CD4-positive, CD25-positive, alpha-beta regulatory T cell (primary cell): ENCODE results near the gene CSF3. TPM values are rescaled to one million over a fixed set of nuclear protein-coding genes. Genes with fewer than 3 reads are reported as not detected.
"Not testable (repeated sequence)": the region's sequence is repeated elsewhere in the genome, so short reads cannot be mapped to it uniquely, and the experiment has no call there.

Experiments used
- ATAC-seq, 2 donors: fragments of 150-1000 bp; cut with Tn5 transposase; one replicate each; pipeline ENCODE4 v1.10.0; 2021; ENCODE audit warnings: low read depth in 2 of 2, moderate number of reproducible peaks in 2 of 2, moderate library complexity in 1 of 2
- DNase-seq, 3 donors: peaks; one replicate each; pipeline versions ENCODE4 v3.0.0 to v3.0.0-alpha.2; 2012 to 2022; ENCODE audit warnings: mixed read lengths in 1 of 3
- H3K27ac ChIP-seq: one replicate; pipeline ENCODE4 v1.7.0; 2013; ENCODE audit warnings: mild to moderate bottlenecking, low read length; ENCODE audit not compliant: insufficient read depth, poor library complexity, severe bottlenecking
- H3K27me3 ChIP-seq: one replicate; pipeline ENCODE4 v1.7.0; 2013; ENCODE audit warnings: low read length; ENCODE audit not compliant: control insufficient read depth, insufficient read depth
- H3K36me3 ChIP-seq: one replicate; pipeline ENCODE4 v1.7.0; 2013; ENCODE audit warnings: mild to moderate bottlenecking, low read length, moderate library complexity; ENCODE audit not compliant: control insufficient read depth, insufficient read depth
- H3K4me1 ChIP-seq: 2 replicates; pipeline ENCODE4 v1.7.0; 2013; ENCODE audit warnings: mild to moderate bottlenecking, low read length; ENCODE audit not compliant: insufficient read depth, control insufficient read depth, poor library complexity, severe bottlenecking
- H3K4me3 ChIP-seq: one replicate; pipeline ENCODE4 v1.7.0; 2013; ENCODE audit warnings: low read depth, mild to moderate bottlenecking, low read length, moderate library complexity
- H3K9me3 ChIP-seq, 2 experiments: 1 replicate in 1 of 2; 2 replicates in 1 of 2; pipeline ENCODE4 v1.7.0; 2013; ENCODE audit warnings: low read length in 2 of 2, mild to moderate bottlenecking in 1 of 2, moderate library complexity in 1 of 2; ENCODE audit not compliant: control insufficient read depth in 2 of 2
- H3K27ac Mint-ChIP-seq, 3 donors: one replicate each; pipeline ENCODE4 v1.8.0; 2020 to 2022; ENCODE audit warnings: mild to moderate bottlenecking in 3 of 3, mixed read lengths in 3 of 3, moderate library complexity in 2 of 3
- H3K27me3 Mint-ChIP-seq: one replicate; pipeline ENCODE4 v1.8.0; 2022; ENCODE audit warnings: mild to moderate bottlenecking, mixed read lengths
- H3K36me3 Mint-ChIP-seq: one replicate; pipeline ENCODE4 v1.8.0; 2020; ENCODE audit warnings: mixed read lengths
- H3K4me1 Mint-ChIP-seq, 4 donors: one replicate each; pipeline ENCODE4 v1.8.0; 2020 to 2022; ENCODE audit warnings: mixed read lengths in 4 of 4, mild to moderate bottlenecking in 1 of 4
- H3K4me3 Mint-ChIP-seq, 4 donors: one replicate each; pipeline ENCODE4 v1.8.0; 2020 to 2022; ENCODE audit warnings: mild to moderate bottlenecking in 4 of 4, mixed read lengths in 4 of 4, moderate library complexity in 3 of 4
- H3K9me3 Mint-ChIP-seq, 7 donors: one replicate each; pipeline ENCODE4 v1.8.0; 2020 to 2022; ENCODE audit warnings: mixed read lengths in 7 of 7, mild to moderate bottlenecking in 3 of 7, moderate library complexity in 2 of 7
- polyA plus RNA-seq, 4 donors: library from polyadenylated mRNA; unstranded; fragments of 300-500 nt; fragmentation: Illumina TruSeq; gene quantifications; one replicate each; pipeline ENCODE4 v1.2.3, GENCODE V29; 2021
- total RNA-seq: library from RNA; stranded (reverse); gene quantifications from one replicate; pipeline ENCODE4 v1.2.3, GENCODE V29; 2022

The CSF3 gene
- total and polyA plus RNA-seq, 5 donors from 2014 or later: not detected

DNA sequence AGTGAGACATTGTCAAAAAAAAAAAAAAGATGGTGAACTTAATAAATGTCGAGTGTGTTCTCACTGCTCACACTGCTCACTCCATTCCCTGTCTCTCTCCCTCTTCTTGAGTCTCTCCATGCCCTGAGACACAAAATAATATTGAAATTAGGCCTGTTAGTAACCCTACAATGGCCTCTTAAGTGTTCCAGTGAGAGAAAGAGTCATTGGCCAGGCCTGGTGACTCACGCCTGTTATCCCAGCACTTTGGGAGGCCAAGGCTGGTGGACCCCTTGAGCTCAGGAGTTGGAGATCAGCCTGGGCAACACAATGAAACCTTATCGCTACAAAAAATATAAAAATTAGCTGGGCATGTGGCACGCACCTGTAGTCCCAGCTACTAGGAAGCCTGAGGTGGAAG lies 16.2 kb upstream of the CSF3 start:
- Mint-ChIP-seq H3K9me3 (peaks cover 0 to 3% (median 0%) of the 10 kb centered on the region in 7 donors), H3K27ac (peak overlapping the region in 1 of 3 donors; percentile 44), H3K4me1 (no peaks in the 10 kb centered on the region), H3K27me3 (no peaks in the 10 kb centered on the region), H3K4me3 (no peak overlapping the region), H3K36me3 (peaks cover 27% of the 10 kb centered on the region)
- ATAC-seq (no peak), DNase-seq (no peak)
- no peak overlapping the region for H3K4me3 ChIP-seq
- no peaks in the 10 kb centered on the region for H3K9me3 ChIP-seq
- H3K36me3 ChIP-seq: peaks cover 32% of the 10 kb centered on the region
- H3K27me3 ChIP-seq: no peaks in the 10 kb centered on the region
- no peak overlapping the region for H3K27ac ChIP-seq
- H3K4me1 ChIP-seq: no peaks in the 10 kb centered on the region

DNA sequence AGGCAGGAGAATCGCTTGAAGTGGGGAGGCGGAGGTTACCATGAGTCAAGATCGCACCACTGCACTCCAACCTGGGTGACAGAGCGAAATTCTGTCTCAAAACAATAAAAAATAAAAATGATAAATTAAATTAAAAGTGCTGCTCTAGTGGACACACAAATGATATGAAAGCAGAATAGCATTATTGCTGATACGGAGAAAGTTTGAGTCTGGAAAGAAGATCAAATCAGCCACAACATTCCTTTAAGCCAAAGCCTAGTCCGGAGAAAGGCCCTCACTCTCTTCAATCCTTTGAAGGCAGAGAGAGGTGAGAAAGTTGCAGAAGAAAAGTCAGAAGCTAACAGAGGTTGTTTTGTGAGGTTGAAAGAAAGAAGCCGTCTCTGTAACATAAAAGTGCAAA lies 15.1 kb upstream of the CSF3 start:
- H3K4me1 ChIP-seq: no peaks in the 10 kb centered on the region
- no peak for DNase-seq

DNA sequence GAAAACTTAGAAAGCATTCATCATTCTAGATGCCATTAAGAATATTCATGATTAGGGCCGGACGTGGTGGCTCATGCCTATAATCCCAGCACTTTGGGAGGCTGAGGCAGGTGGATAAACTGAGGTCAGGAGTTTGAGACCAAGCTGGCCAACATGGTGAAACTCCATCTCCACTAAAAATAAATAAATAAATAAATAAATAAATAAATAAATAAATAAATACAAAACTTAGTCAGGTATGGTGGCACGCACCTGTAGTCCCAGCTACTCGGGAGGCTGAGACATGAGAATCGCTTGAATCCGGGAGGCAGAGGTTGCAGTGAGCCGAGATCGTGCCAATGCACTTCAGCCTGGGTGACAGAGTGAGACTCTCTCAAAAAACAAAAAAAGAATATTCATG lies 13.9 kb upstream of the CSF3 start:
- H3K4me3 ChIP-seq, H3K27ac ChIP-seq, H3K27me3 Mint-ChIP-seq, H3K9me3 Mint-ChIP-seq, ATAC-seq, H3K4me3 Mint-ChIP-seq, H3K27me3 ChIP-seq, H3K36me3 ChIP-seq, H3K4me1 ChIP-seq, H3K4me1 Mint-ChIP-seq, H3K9me3 ChIP-seq, DNase-seq, H3K27ac Mint-ChIP-seq: not testable (repeated sequence)
- peaks cover 11% of the 10 kb centered on the region for H3K36me3 Mint-ChIP-seq

More for the DNA sequence above, 15.1 kb upstream of the CSF3 start:
- H3K27me3 Mint-ChIP-seq: peaks cover 4% of the 10 kb centered on the region
- Histone ChIP-seq H3K9me3 (no peaks in the 10 kb centered on the region), H3K27ac (no peak overlapping the region), H3K4me3 (no peak overlapping the region), H3K27me3 (no peaks in the 10 kb centered on the region), H3K36me3 (peaks cover 21% of the 10 kb centered on the region)
- H3K4me1 Mint-ChIP-seq: no peaks in the 10 kb centered on the region
- no peak for ATAC-seq
- no peak overlapping the region for H3K4me3 Mint-ChIP-seq
- peaks cover 16% of the 10 kb centered on the region for H3K36me3 Mint-ChIP-seq
- H3K9me3 Mint-ChIP-seq: peaks cover 0 to 3% (median 0%) of the 10 kb centered on the region in 7 donors
- no peak overlapping the region for H3K27ac Mint-ChIP-seq

DNA sequence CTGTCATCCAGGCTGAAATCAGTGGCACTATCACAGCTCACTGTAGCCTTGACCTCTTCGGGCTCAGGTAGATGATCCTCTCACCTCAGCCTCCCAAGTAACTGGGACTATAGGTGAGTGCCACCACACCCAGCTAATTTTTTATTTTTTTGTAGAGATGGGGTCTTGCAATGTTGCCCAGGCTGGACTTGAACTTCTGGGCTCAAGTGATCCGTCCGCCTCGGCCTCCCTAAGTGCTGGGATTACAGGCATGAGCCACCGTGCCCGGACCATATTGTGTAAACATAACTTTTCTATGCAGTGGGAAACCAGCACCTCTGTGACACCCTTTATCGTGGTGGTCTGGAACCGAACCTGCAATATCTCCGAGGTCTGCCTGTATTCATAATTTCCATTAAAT lies 11.2 kb upstream of the CSF3 start:
- Mint-ChIP-seq H3K27me3 (peaks cover 4% of the 10 kb centered on the region), H3K9me3 (no peaks in the 10 kb centered on the region), H3K36me3 (no peaks in the 10 kb centered on the region), H3K27ac (no peak overlapping the region), H3K4me3 (no peak overlapping the region), H3K4me1 (no peaks in the 10 kb centered on the region)
- H3K36me3 ChIP-seq: no peaks in the 10 kb centered on the region
- H3K4me3 ChIP-seq: no peak overlapping the region
- no peak overlapping the region for H3K27ac ChIP-seq
- H3K4me1 ChIP-seq: no peaks in the 10 kb centered on the region
- H3K9me3 ChIP-seq: no peaks in the 10 kb centered on the region
- no peak for DNase-seq
- no peak for ATAC-seq
- no peaks in the 10 kb centered on the region for H3K27me3 ChIP-seq

DNA sequence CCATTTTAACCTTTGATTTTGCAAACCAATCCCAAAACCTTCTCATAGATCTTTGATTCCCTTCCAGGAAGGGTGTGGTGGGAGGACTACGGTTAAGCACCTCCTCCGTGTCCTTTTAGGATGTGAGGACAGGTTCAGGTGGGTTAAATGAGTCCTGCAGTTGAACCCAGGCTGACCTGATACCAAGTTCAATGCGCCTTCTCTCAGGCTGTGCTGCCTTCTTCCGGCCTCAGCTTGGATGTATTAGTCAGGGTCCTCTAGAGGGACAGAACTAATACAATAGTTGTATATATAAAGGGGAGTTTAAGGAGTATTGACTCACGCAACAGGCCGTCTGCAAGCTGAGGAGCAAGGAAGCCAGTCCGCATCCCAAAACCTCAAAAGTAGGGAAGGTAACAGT lies 10.5 kb upstream of the CSF3 start:
- Mint-ChIP-seq H3K36me3 (no peaks in the 10 kb centered on the region), H3K9me3 (no peaks in the 10 kb centered on the region), H3K27ac (no peak overlapping the region), H3K27me3 (peaks cover 4% of the 10 kb centered on the region), H3K4me3 (no peak overlapping the region), H3K4me1 (no peaks in the 10 kb centered on the region)
- Histone ChIP-seq H3K9me3 (no peaks in the 10 kb centered on the region), H3K36me3 (no peaks in the 10 kb centered on the region), H3K27me3 (no peaks in the 10 kb centered on the region), H3K4me3 (no peak overlapping the region), H3K27ac (no peak overlapping the region), H3K4me1 (peaks cover 2% of the 10 kb centered on the region)
- ATAC-seq (no peak), DNase-seq (no peak)

DNA sequence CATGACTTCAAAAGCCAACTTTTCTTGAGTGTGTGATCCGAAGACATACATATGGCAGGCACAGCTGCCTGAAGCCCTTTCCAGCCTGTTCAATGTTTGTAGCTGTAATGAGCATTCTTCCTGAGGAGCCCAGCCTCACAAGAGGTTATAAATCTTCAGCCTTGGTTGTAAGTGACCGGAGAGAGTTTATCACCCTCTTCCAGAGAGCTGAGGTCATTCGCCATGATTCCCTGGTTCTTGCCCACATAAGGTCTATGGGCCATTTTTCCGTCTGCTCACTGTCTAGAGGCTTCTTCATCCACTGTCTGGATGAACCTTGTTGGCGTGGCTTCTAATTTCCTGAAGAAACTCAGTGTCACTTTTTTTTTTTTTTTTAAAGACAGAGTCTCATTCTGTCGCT lies 9.7 kb upstream of the CSF3 start:
- peaks cover 0 to 7% (median 2%) of the 10 kb centered on the region in 4 donors for H3K4me1 Mint-ChIP-seq
- H3K27me3 Mint-ChIP-seq: peaks cover 7% of the 10 kb centered on the region
- no peaks in the 10 kb centered on the region for H3K36me3 ChIP-seq
- H3K36me3 Mint-ChIP-seq: no peaks in the 10 kb centered on the region
- no peak overlapping the region for H3K27ac Mint-ChIP-seq
- H3K27ac ChIP-seq: no peak overlapping the region
- H3K9me3 Mint-ChIP-seq: no peaks in the 10 kb centered on the region
- no peak overlapping the region for H3K4me3 Mint-ChIP-seq
- no peaks in the 10 kb centered on the region for H3K27me3 ChIP-seq
- no peaks in the 10 kb centered on the region for H3K9me3 ChIP-seq
- DNase-seq: no peak
- no peak for ATAC-seq
- H3K4me3 ChIP-seq: no peak overlapping the region
- H3K4me1 ChIP-seq: peaks cover 9% of the 10 kb centered on the region

DNA sequence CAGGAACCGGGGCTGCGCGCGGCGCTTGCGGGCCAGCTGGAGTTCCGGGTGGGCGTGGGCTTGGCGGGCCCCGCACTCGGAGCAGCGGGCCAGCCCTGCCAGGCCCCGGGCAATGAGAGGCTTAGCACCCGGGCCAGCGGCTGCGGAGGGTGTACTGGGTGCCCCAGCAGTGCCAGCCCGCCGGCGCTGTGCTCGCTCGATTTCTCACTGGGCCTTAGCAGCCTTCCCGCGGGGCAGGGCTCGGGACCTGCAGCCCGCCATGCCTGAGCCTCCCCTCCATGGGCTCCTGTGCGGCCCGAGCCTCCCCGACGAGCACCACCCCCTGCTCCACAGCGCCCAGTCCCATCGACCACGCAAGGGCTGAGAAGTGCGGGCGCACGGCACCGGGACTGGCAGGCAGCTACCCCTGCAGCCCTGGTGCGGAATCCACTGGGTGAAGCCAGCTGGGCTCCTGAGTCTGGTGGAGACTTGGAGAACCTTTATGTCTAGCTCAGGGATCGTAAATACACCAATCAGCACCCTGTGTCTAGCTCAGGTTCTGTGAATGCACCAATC lies 4.2 kb upstream of the CSF3 start:
- not testable (repeated sequence) for DNase-seq, H3K36me3 Mint-ChIP-seq, ATAC-seq, H3K36me3 ChIP-seq, H3K27me3 Mint-ChIP-seq, H3K9me3 ChIP-seq, H3K27ac Mint-ChIP-seq, H3K4me1 ChIP-seq, H3K4me3 ChIP-seq, H3K4me3 Mint-ChIP-seq, H3K27me3 ChIP-seq, H3K27ac ChIP-seq, H3K9me3 Mint-ChIP-seq
- peaks cover 0 to 20% (median 5%) of the 10 kb centered on the region in 4 donors for H3K4me1 Mint-ChIP-seq

DNA sequence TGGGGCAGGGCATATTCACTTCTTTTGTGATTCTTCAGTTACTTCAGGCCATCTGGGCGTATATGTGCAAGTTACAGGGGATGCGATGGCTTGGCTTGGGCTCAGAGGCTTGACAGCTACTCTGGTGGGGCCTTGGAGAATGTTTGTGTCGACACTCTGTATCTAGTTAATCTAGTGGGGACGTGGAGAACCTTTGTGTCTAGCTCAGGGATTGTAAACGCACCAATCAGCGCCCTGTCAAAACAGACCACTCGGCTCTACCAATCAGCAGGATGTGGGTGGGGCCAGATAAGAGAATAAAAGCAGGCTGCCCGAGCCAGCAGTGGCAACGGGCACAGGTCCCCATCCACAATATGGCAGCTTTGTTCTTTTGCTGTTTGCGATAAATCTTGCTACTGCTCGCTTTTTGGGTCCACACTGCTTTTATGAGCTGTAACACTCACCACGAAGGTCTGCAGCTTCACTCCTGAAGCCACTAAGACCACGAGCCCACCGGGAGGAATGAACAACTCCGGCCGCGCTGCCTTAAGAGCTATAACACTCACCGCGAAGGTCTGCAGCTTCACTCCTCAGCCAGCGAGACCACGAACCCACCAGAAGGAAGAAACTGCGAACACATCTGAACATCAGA lies 3.1 kb upstream of the CSF3 start:
- not testable (repeated sequence) for H3K27me3 Mint-ChIP-seq, ATAC-seq, H3K27ac ChIP-seq, H3K27ac Mint-ChIP-seq, H3K36me3 Mint-ChIP-seq, H3K9me3 ChIP-seq, H3K4me1 ChIP-seq, H3K36me3 ChIP-seq, H3K4me3 ChIP-seq, H3K4me3 Mint-ChIP-seq, H3K9me3 Mint-ChIP-seq, H3K27me3 ChIP-seq, DNase-seq
- peaks cover 0 to 20% (median 5%) of the 10 kb centered on the region in 4 donors for H3K4me1 Mint-ChIP-seq
